ENCODE measurements around the gene TMEM132A.

Gene TMEM132A

GRCh38 chr11:60923800-60924109, 505 bp upstream of the TMEM132A start:
- no CpG with 5 or more reads among the region's 6 CpGs for WGBS (ENCODE audit: extremely low coverage, insufficient coverage, insufficient read length)
- Histone ChIP-seq H3K14ac (ENCODE audit: low read length) (no peak overlapping the region), H3K79me2 (ENCODE audit: control insufficient read depth, insufficient read depth, low read length, poor library complexity) (peaks cover 10% of the 10 kb centered on the region), H2BK120ac (ENCODE audit: insufficient read depth, low read length, poor library complexity) (peak overlapping the region; percentile 35), H3K4me3 (ENCODE audit: low read depth, low read length) (no peak overlapping the region), H2AFZ (ENCODE audit: insufficient read depth, low read length, poor library complexity) (no peak overlapping the region), H3K27me3 (ENCODE audit: insufficient read depth, low read length) (no peaks in the 10 kb centered on the region), H3K79me1 (ENCODE audit: low read length) (peaks cover 10% of the 10 kb centered on the region), H3K9ac (ENCODE audit: low read length) (no peak overlapping the region), H3K27ac (ENCODE audit: low read depth, low read length) (no peak overlapping the region), H3K9me3 (ENCODE audit: insufficient read depth, low read depth, low read length) (no peaks in the 10 kb centered on the region), H3K23ac (ENCODE audit: low read length) (no peak overlapping the region), H4K8ac (ENCODE audit: low read depth, low read length) (peak overlapping the region; percentile 24), H2AK5ac (ENCODE audit: low read length) (peak overlapping the region; percentile 45), H3K4me1 (ENCODE audit: control insufficient read depth in 1 of 2, insufficient read depth in 2 of 2, low read length in 2 of 2) (peaks cover 12 to 20% of the 10 kb centered on the region in 2 experiments), H3K36me3 (ENCODE audit: control insufficient read depth in 1 of 2, insufficient read depth in 2 of 2, low read length in 2 of 2) (peaks cover 47 to 58% of the 10 kb centered on the region in 2 experiments), H4K91ac (ENCODE audit: low read depth, low read length) (peak overlapping the region; percentile 36), H3K4me2 (ENCODE audit: low read length) (peak overlapping the region; percentile 98), H4K12ac (ENCODE audit: low read depth, low read length) (no peak overlapping the region), H2BK5ac (ENCODE audit: low read depth, low read length, poor library complexity) (no peak overlapping the region), H3K4ac (ENCODE audit: low read depth, low read length) (no peak overlapping the region), H3K18ac (ENCODE audit: low read length) (peak overlapping the region; percentile 28), H2BK12ac (ENCODE audit: low read length) (peak overlapping the region; percentile 6)
- DNase-seq, result no peak

- Histone ChIP-seq H3K9ac (ENCODE audit: low read length) (peak overlapping the region; percentile 83), H3K9me3 (ENCODE audit: insufficient read depth, low read depth, low read length) (no peaks in the 10 kb centered on the region), H3K27ac (ENCODE audit: low read depth, low read length) (no peak overlapping the region), H3K18ac (ENCODE audit: low read length) (peak overlapping the region; percentile 50), H4K8ac (ENCODE audit: low read depth, low read length) (peak overlapping the region; percentile 72), H2BK12ac (ENCODE audit: low read length) (peak overlapping the region; percentile 23), H3K4me1 (ENCODE audit: control insufficient read depth in 1 of 2, insufficient read depth in 2 of 2, low read length in 2 of 2) (peaks cover 10 to 17% of the 10 kb centered on the region in 2 experiments), H2BK120ac (ENCODE audit: insufficient read depth, low read length, poor library complexity) (peak overlapping the region; percentile 86), H3K4ac (ENCODE audit: low read depth, low read length) (peak overlapping the region; percentile 56), H3K27me3 (ENCODE audit: insufficient read depth, low read length) (no peaks in the 10 kb centered on the region), H4K91ac (ENCODE audit: low read depth, low read length) (peak overlapping the region; percentile 90), H2AFZ (ENCODE audit: insufficient read depth, low read length, poor library complexity) (peak overlapping the region; percentile 42), H4K12ac (ENCODE audit: low read depth, low read length) (peak overlapping the region; percentile 41), H3K79me2 (ENCODE audit: control insufficient read depth, insufficient read depth, low read length, poor library complexity) (peaks cover 10% of the 10 kb centered on the region), H3K36me3 (ENCODE audit: control insufficient read depth in 1 of 2, insufficient read depth in 2 of 2, low read length in 2 of 2) (peaks cover 59 to 64% of the 10 kb centered on the region in 2 experiments), H3K4me2 (ENCODE audit: low read length) (peak overlapping the region; percentile 98), H2BK5ac (ENCODE audit: low read depth, low read length, poor library complexity) (no peak overlapping the region), H3K23ac (ENCODE audit: low read length) (peak overlapping the region; percentile 40), H3K79me1 (ENCODE audit: low read length) (peaks cover 10% of the 10 kb centered on the region), H3K4me3 (ENCODE audit: low read depth, low read length) (peak overlapping the region; percentile 92), H3K14ac (ENCODE audit: low read length) (peak overlapping the region; percentile 70), H2AK5ac (ENCODE audit: low read length) (peak overlapping the region; percentile 9)
- peak in 1 of 2 donors; percentile 8 for DNase-seq
- WGBS (ENCODE audit: extremely low coverage, insufficient coverage, insufficient read length), result no CpG with 5 or more reads among the region's 35 CpGs
These were observed 920 bp downstream of the TMEM132A start for GRCh38 chr11:60924906-60925853.

- H3K79me2 ChIP-seq (ENCODE audit: control insufficient read depth, insufficient read depth, low read length, poor library complexity), result peaks cover 10% of the 10 kb centered on the region
- H4K91ac ChIP-seq (ENCODE audit: low read depth, low read length), result no peak overlapping the region
- H3K4ac ChIP-seq (ENCODE audit: low read depth, low read length), result no peak overlapping the region
- H3K4me1 ChIP-seq (ENCODE audit: control insufficient read depth in 1 of 2, insufficient read depth in 2 of 2, low read length in 2 of 2), result peaks cover 10 to 17% of the 10 kb centered on the region in 2 experiments
- H2BK120ac ChIP-seq (ENCODE audit: insufficient read depth, low read length, poor library complexity), result no peak overlapping the region
- no peak overlapping the region for H3K23ac ChIP-seq (ENCODE audit: low read length)
- no peak overlapping the region for H2AFZ ChIP-seq (ENCODE audit: insufficient read depth, low read length, poor library complexity)
- H2BK12ac ChIP-seq (ENCODE audit: low read length), result no peak overlapping the region
- peak in 1 of 2 donors; percentile 41 for DNase-seq
- H3K9me3 ChIP-seq (ENCODE audit: insufficient read depth, low read depth, low read length), result no peaks in the 10 kb centered on the region
- peak overlapping the region; percentile 98 for H3K4me2 ChIP-seq (ENCODE audit: low read length)
- WGBS (ENCODE audit: extremely low coverage, insufficient coverage, insufficient read length), result no CpG with 5 or more reads among the region's 6 CpGs
- no peak overlapping the region for H3K4me3 ChIP-seq (ENCODE audit: low read depth, low read length)
- H3K14ac ChIP-seq (ENCODE audit: low read length), result no peak overlapping the region
- no peak overlapping the region for H3K27ac ChIP-seq (ENCODE audit: low read depth, low read length)
- H2AK5ac ChIP-seq (ENCODE audit: low read length), result no peak overlapping the region
- peaks cover 61 to 65% of the 10 kb centered on the region in 2 experiments for H3K36me3 ChIP-seq (ENCODE audit: control insufficient read depth in 1 of 2, insufficient read depth in 2 of 2, low read length in 2 of 2)
- H3K9ac ChIP-seq (ENCODE audit: low read length), result no peak overlapping the region
- peaks cover 10% of the 10 kb centered on the region for H3K79me1 ChIP-seq (ENCODE audit: low read length)
- H4K8ac ChIP-seq (ENCODE audit: low read depth, low read length), result no peak overlapping the region
- H3K27me3 ChIP-seq (ENCODE audit: insufficient read depth, low read length), result no peaks in the 10 kb centered on the region
- no peak overlapping the region for H4K12ac ChIP-seq (ENCODE audit: low read depth, low read length)
- H2BK5ac ChIP-seq (ENCODE audit: low read depth, low read length, poor library complexity), result no peak overlapping the region
- H3K18ac ChIP-seq (ENCODE audit: low read length), result peak overlapping the region; percentile 50
These were observed 1.6 kb downstream of the TMEM132A start for GRCh38 chr11:60925868-60926267.

- Histone ChIP-seq H2AK5ac (ENCODE audit: low read length) (no peak overlapping the region), H3K14ac (ENCODE audit: low read length) (no peak overlapping the region), H3K27ac (ENCODE audit: low read depth, low read length) (no peak overlapping the region), H2BK120ac (ENCODE audit: insufficient read depth, low read length, poor library complexity) (no peak overlapping the region), H4K12ac (ENCODE audit: low read depth, low read length) (no peak overlapping the region), H3K18ac (ENCODE audit: low read length) (no peak overlapping the region), H3K4ac (ENCODE audit: low read depth, low read length) (no peak overlapping the region), H3K79me2 (ENCODE audit: control insufficient read depth, insufficient read depth, low read length, poor library complexity) (peaks cover 10% of the 10 kb centered on the region), H3K27me3 (ENCODE audit: insufficient read depth, low read length) (no peaks in the 10 kb centered on the region), H3K79me1 (ENCODE audit: low read length) (peaks cover 10% of the 10 kb centered on the region), H3K23ac (ENCODE audit: low read length) (no peak overlapping the region), H3K4me1 (ENCODE audit: control insufficient read depth in 1 of 2, insufficient read depth in 2 of 2, low read length in 2 of 2) (peaks cover 10 to 17% of the 10 kb centered on the region in 2 experiments), H3K36me3 (ENCODE audit: control insufficient read depth in 1 of 2, insufficient read depth in 2 of 2, low read length in 2 of 2) (peaks cover 61 to 65% of the 10 kb centered on the region in 2 experiments), H3K9ac (ENCODE audit: low read length) (no peak overlapping the region), H4K8ac (ENCODE audit: low read depth, low read length) (no peak overlapping the region), H4K91ac (ENCODE audit: low read depth, low read length) (no peak overlapping the region), H2BK12ac (ENCODE audit: low read length) (no peak overlapping the region), H3K4me3 (ENCODE audit: low read depth, low read length) (no peak overlapping the region), H3K9me3 (ENCODE audit: insufficient read depth, low read depth, low read length) (no peaks in the 10 kb centered on the region), H2BK5ac (ENCODE audit: low read depth, low read length, poor library complexity) (no peak overlapping the region), H2AFZ (ENCODE audit: insufficient read depth, low read length, poor library complexity) (no peak overlapping the region), H3K4me2 (ENCODE audit: low read length) (no peak overlapping the region)
- DNase-seq, result no peak
- no CpG with 5 or more reads among the region's 8 CpGs for WGBS (ENCODE audit: extremely low coverage, insufficient coverage, insufficient read length)
These were observed 2.2 kb downstream of the TMEM132A start for GRCh38 chr11:60926500-60926899.

Measured in trophoblast cell (in vitro differentiated cells and primary cell).